WTC11 (cell line): ENCODE data around the gene FAM20C. TPM values are rescaled to one million over a fixed set of nuclear protein-coding genes. Genes with fewer than 3 reads are reported as not detected.

Experiments
- ATAC-seq: fragments of 200-7000 bp; cut with Tn5 transposase; 2 replicates; pipeline ENCODE4 v1.10.0; 2021; ENCODE audit warnings: mild to moderate bottlenecking, moderate library complexity
- CTCF ChIA-PET: fragments of 300-600 bp; sonication (Branson Sonifier 250); formaldehyde crosslinking; loops from one replicate; lab custom pipeline; 2021; ENCODE audit warnings: antibody characterized with exemption; lab: Charles Lee
- POLR2A ChIA-PET: fragments of 350-600 bp; sonication (Branson Sonifier 250); formaldehyde crosslinking; loops from one replicate; lab custom pipeline; 2021; ENCODE audit warnings: antibody characterized with exemption; lab: Charles Lee
- DNase-seq: peaks from one replicate; pipeline ENCODE4 v3.0.0; 2021; ENCODE audit warnings: low spot score
- H3K27ac Mint-ChIP-seq: 2 replicates; pipeline ENCODE4 v1.8.0; 2021; ENCODE audit warnings: mixed read lengths
- H3K27me3 Mint-ChIP-seq: 2 replicates; pipeline ENCODE4 v1.8.0; 2021; ENCODE audit warnings: low read depth, mild to moderate bottlenecking, moderate library complexity, mixed read lengths
- H3K36me3 Mint-ChIP-seq: 2 replicates; pipeline ENCODE4 v1.8.0; 2021; ENCODE audit warnings: mixed read lengths
- H3K4me1 Mint-ChIP-seq: 2 replicates; pipeline ENCODE4 v1.8.0; 2022; ENCODE audit warnings: mixed read lengths
- H3K4me3 Mint-ChIP-seq: 2 replicates; pipeline ENCODE4 v1.8.0; 2021; ENCODE audit warnings: mild to moderate bottlenecking, moderate library complexity, mixed read lengths
- H3K9me3 Mint-ChIP-seq: 2 replicates; pipeline ENCODE4 v1.8.0; 2021; ENCODE audit warnings: mixed read lengths
- ATF1 ChIP-seq: sonication (generic); formaldehyde crosslinking; IDR thresholded peaks from 2 replicates; pipeline ENCODE4 v1.8.1; 2023; ENCODE audit warnings: mild to moderate bottlenecking, moderate library complexity, missing genetic modification reagents
- ATF3 ChIP-seq: sonication (generic); formaldehyde crosslinking; conservative IDR thresholded peaks from 2 replicates; pipeline ENCODE4 v1.8.1; 2022; ENCODE audit warnings: mild to moderate bottlenecking, missing genetic modification reagents
- CBFB ChIP-seq: sonication (generic); formaldehyde crosslinking; IDR thresholded peaks from 2 replicates; pipeline ENCODE4 v1.8.1; 2022; ENCODE audit warnings: mild to moderate bottlenecking, low read depth, missing genetic modification reagents
- E2F5 ChIP-seq: sonication (generic); formaldehyde crosslinking; IDR thresholded peaks from 2 replicates; pipeline ENCODE4 v1.8.1; 2022; ENCODE audit warnings: mild to moderate bottlenecking, moderate library complexity, missing genetic modification reagents
- FOXP1 ChIP-seq: sonication (generic); formaldehyde crosslinking; IDR thresholded peaks from 2 replicates; pipeline ENCODE4 v1.8.0; 2022; ENCODE audit warnings: missing genetic modification reagents, mild to moderate bottlenecking, moderate library complexity, borderline replicate concordance
- GTF2I ChIP-seq: fragments of 250-450 bp; sonication (Bioruptor Pico); conservative IDR thresholded peaks from 2 replicates; pipeline ENCODE4 v1.4.0; 2021; ENCODE audit warnings: mild to moderate bottlenecking
- HMGA2 ChIP-seq: fragments of 250-450 bp; sonication (Bioruptor Pico); IDR thresholded peaks from 2 replicates; pipeline ENCODE4 v1.4.0; 2021; ENCODE audit warnings: mild to moderate bottlenecking, moderate library complexity
- JUN ChIP-seq: sonication (generic); formaldehyde crosslinking; IDR thresholded peaks from 2 replicates; pipeline ENCODE4 v1.8.0; 2023; ENCODE audit warnings: mild to moderate bottlenecking, missing genetic modification reagents
- MLX ChIP-seq: sonication (generic); formaldehyde crosslinking; IDR thresholded peaks from 2 replicates; pipeline ENCODE4 v1.8.1; 2023; ENCODE audit warnings: mild to moderate bottlenecking, missing genetic modification reagents, moderate library complexity
- NFE2L1 ChIP-seq: sonication (generic); formaldehyde crosslinking; IDR thresholded peaks from 2 replicates; pipeline ENCODE4 v1.8.1; 2023; ENCODE audit warnings: missing genetic modification reagents
- NR2C2 ChIP-seq: sonication (generic); formaldehyde crosslinking; IDR thresholded peaks from 2 replicates; pipeline ENCODE4 v1.8.0; 2022; ENCODE audit warnings: mild to moderate bottlenecking, missing genetic modification reagents
- SMAD3 ChIP-seq: sonication (generic); formaldehyde crosslinking; IDR thresholded peaks from 2 replicates; pipeline ENCODE4 v1.8.0; 2022; ENCODE audit warnings: missing genetic modification reagents, mild to moderate bottlenecking, borderline replicate concordance
- SOX15 ChIP-seq: fragments of 250-450 bp; sonication (Bioruptor Pico); IDR thresholded peaks from 2 replicates; pipeline ENCODE4 v1.9.0; 2021; ENCODE audit warnings: mild to moderate bottlenecking
- ZBTB21 ChIP-seq: sonication (generic); formaldehyde crosslinking; IDR thresholded peaks from 2 replicates; pipeline ENCODE4 v1.8.1; 2023; ENCODE audit warnings: mild to moderate bottlenecking, missing genetic modification reagents, borderline replicate concordance
- ZNF219 ChIP-seq: sonication (generic); formaldehyde crosslinking; IDR thresholded peaks from 2 replicates; pipeline ENCODE4 v1.8.0; 2023; ENCODE audit warnings: missing genetic modification reagents, mild to moderate bottlenecking, borderline replicate concordance
- ZNF232 ChIP-seq: sonication (generic); formaldehyde crosslinking; IDR thresholded peaks from 2 replicates; pipeline ENCODE4 v1.8.0; 2022; ENCODE audit warnings: mild to moderate bottlenecking, missing genetic modification reagents
- ZNF416 ChIP-seq: fragments of 250-450 bp; sonication (Bioruptor Pico); IDR thresholded peaks from 2 replicates; pipeline ENCODE4 v1.9.0; 2021; ENCODE audit warnings: mild to moderate bottlenecking, inconsistent platforms
- ZNF425 ChIP-seq: fragments of 250-450 bp; sonication (Bioruptor Pico); conservative IDR thresholded peaks from 2 replicates; pipeline ENCODE4 v1.9.0; 2021; ENCODE audit warnings: mild to moderate bottlenecking
- total RNA-seq: library from RNA; stranded (reverse); gene quantifications from 3 replicates; pipeline ENCODE4 v1.2.3, GENCODE V29; 2021
- TF ChIP-seq, protein P1 (sequence below): sonication (generic); formaldehyde crosslinking; IDR thresholded peaks from 2 replicates; pipeline ENCODE4 v1.8.1; 2023; ENCODE audit warnings: mild to moderate bottlenecking, moderate library complexity, missing genetic modification reagents
- TF ChIP-seq, protein P2 (sequence below): fragments of 250-450 bp; sonication (Bioruptor Pico); IDR thresholded peaks from 2 replicates; pipeline ENCODE4 v1.9.0; 2021; ENCODE audit warnings: mild to moderate bottlenecking
- TF ChIP-seq, protein P3 (sequence below): sonication (generic); formaldehyde crosslinking; IDR thresholded peaks from 2 replicates; pipeline ENCODE4 v1.8.1; 2022; ENCODE audit warnings: missing genetic modification reagents, borderline replicate concordance
- TF ChIP-seq, protein P4 (sequence below): fragments of 250-450 bp; sonication (Bioruptor Pico); IDR thresholded peaks from 2 replicates; pipeline ENCODE4 v1.9.0; 2021; ENCODE audit warnings: moderate library complexity, mild to moderate bottlenecking, inconsistent platforms, borderline replicate concordance

The FAM20C gene
- total RNA-seq, 1 experiment from 2014 or later, result 64.9 TPM

DNA sequence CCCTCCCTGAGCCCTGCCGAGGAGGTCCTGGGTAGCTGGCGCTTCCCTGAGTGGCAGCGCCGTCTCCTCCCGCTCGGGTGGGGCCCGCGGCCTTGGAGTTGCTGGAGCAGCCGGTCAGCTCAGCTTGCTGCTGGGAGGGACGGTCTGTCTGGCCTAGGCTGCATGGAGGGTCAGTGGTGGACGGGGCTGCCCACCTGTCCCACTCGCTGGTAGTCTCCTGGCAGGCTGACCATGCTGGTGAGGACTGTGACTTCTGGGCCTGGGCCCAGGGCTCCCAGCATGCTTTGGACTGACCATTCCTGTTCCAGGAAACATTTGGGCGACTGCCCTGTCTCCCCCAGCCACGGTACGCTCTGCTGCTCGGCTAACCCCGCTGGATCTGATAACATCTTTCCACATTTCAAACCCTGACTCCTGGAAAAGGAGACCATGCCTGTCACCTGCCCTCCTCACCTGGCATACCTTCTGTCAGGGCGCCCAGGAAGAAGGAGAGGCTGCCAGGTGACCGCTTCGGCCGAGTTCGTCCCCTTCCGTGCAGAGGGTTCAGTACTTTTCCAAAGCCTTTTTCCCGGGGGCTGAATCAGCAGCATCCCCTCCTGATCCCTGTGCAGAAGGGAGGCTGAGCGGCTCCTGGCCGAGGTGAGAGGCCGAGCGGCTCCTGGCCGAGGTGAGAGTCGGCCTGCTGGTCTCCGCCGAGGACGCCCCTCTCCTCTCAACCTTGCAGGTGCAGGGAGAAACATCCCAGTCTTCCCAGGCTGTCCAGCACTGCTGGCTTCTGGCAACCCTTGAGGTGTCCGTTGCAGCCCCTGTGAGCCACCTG lies 43.4 kb downstream of the FAM20C start (continued):
- no peak for TF ChIP-seq ZNF425 (CRISPR knock-in tag)
- TF ChIP-seq SMAD3 (CRISPR knock-in tag), result no peak
- TF ChIP-seq ZNF219 (CRISPR knock-in tag), result no peak
- TF ChIP-seq, protein P1, sequence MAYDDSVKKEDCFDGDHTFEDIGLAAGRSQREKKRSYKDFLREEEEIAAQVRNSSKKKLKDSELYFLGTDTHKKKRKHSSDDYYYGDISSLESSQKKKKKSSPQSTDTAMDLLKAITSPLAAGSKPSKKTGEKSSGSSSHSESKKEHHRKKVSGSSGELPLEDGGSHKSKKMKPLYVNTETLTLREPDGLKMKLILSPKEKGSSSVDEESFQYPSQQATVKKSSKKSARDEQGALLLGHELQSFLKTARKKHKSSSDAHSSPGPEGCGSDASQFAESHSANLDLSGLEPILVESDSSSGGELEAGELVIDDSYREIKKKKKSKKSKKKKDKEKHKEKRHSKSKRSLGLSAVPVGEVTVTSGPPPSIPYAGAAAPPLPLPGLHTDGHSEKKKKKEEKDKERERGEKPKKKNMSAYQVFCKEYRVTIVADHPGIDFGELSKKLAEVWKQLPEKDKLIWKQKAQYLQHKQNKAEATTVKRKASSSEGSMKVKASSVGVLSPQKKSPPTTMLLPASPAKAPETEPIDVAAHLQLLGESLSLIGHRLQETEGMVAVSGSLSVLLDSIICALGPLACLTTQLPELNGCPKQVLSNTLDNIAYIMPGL, result no peak
- TF ChIP-seq GTF2I (CRISPR knock-in tag), result no peak
- no peak for TF ChIP-seq MLX

GRCh38 chr7:236967-237366 lies 44.6 kb downstream of the FAM20C start:
- ATAC-seq (no peak), DNase-seq (no peak)
- no peaks in the 10 kb centered on the region for H3K36me3 Mint-ChIP-seq
- no peaks in the 10 kb centered on the region; the same call in 1 of the 2 replicates for H3K4me1 Mint-ChIP-seq
- no peaks in the 10 kb centered on the region for H3K27me3 Mint-ChIP-seq
- no peak overlapping the region for H3K27ac Mint-ChIP-seq
- ChIA-PET CTCF (no interaction called here), POLR2A (no interaction called here)
- no peaks in the 10 kb centered on the region for H3K9me3 Mint-ChIP-seq
- no peak overlapping the region for H3K4me3 Mint-ChIP-seq
- TF ChIP-seq HMGA2 (CRISPR knock-in tag) (no peak), ATF1 (no peak), NFE2L1 (no peak), NR2C2 (CRISPR knock-in tag) (no peak), ZNF232 (CRISPR knock-in tag) (no peak), ATF3 (CRISPR knock-in tag) (no peak), ZBTB21 (CRISPR knock-in tag) (no peak), CBFB (no peak), ZNF425 (CRISPR knock-in tag) (no peak), FOXP1 (CRISPR knock-in tag) (no peak), JUN (CRISPR knock-in tag) (no peak), ZNF416 (CRISPR knock-in tag) (no peak), E2F5 (CRISPR knock-in tag) (no peak), SOX15 (CRISPR knock-in tag) (no peak)
- TF ChIP-seq, protein P2, sequence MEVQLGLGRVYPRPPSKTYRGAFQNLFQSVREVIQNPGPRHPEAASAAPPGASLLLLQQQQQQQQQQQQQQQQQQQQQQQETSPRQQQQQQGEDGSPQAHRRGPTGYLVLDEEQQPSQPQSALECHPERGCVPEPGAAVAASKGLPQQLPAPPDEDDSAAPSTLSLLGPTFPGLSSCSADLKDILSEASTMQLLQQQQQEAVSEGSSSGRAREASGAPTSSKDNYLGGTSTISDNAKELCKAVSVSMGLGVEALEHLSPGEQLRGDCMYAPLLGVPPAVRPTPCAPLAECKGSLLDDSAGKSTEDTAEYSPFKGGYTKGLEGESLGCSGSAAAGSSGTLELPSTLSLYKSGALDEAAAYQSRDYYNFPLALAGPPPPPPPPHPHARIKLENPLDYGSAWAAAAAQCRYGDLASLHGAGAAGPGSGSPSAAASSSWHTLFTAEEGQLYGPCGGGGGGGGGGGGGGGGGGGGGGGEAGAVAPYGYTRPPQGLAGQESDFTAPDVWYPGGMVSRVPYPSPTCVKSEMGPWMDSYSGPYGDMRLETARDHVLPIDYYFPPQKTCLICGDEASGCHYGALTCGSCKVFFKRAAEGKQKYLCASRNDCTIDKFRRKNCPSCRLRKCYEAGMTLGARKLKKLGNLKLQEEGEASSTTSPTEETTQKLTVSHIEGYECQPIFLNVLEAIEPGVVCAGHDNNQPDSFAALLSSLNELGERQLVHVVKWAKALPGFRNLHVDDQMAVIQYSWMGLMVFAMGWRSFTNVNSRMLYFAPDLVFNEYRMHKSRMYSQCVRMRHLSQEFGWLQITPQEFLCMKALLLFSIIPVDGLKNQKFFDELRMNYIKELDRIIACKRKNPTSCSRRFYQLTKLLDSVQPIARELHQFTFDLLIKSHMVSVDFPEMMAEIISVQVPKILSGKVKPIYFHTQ (CRISPR knock-in tag), result no peak
- TF ChIP-seq, protein P3, sequence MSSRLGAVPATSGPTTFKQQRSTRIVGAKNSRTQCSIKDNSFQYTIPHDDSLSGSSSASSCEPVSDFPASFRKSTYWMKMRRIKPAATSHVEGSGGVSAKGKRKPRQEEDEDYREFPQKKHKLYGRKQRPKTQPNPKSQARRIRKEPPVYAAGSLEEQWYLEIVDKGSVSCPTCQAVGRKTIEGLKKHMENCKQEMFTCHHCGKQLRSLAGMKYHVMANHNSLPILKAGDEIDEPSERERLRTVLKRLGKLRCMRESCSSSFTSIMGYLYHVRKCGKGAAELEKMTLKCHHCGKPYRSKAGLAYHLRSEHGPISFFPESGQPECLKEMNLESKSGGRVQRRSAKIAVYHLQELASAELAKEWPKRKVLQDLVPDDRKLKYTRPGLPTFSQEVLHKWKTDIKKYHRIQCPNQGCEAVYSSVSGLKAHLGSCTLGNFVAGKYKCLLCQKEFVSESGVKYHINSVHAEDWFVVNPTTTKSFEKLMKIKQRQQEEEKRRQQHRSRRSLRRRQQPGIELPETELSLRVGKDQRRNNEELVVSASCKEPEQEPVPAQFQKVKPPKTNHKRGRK, result no peak
- TF ChIP-seq, protein P4, sequence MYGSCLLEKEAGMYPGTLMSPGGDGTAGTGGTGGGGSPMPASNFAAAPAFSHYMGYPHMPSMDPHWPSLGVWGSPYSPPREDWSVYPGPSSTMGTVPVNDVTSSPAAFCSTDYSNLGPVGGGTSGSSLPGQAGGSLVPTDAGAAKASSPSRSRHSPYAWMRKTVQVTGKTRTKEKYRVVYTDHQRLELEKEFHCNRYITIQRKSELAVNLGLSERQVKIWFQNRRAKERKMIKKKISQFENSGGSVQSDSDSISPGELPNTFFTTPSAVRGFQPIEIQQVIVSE (CRISPR knock-in tag), result no peak
